SU-DHL-6 (cell line): ENCODE results near the gene CRACR2A.

Experiments
- H2AFZ ChIP-seq: fragments of 200-600 bp; sonication (generic); 2 replicates; pipeline ENCODE4 v1.6.1; 2014; ENCODE audit warnings: low read depth, mild to moderate bottlenecking, moderate library complexity, mixed read lengths, antibody characterized with exemption, low read length; ENCODE audit not compliant: severe bottlenecking
- H3F3A ChIP-seq: fragments of 200-600 bp; shearing (Covaris generic); 2 replicates; pipeline ENCODE4 v1.6.0; 2016; ENCODE audit warnings: antibody characterized with exemption, mild to moderate bottlenecking; ENCODE audit not compliant: insufficient read depth
- H3K27ac ChIP-seq: fragments of 200-600 bp; sonication (generic); 2 replicates; pipeline ENCODE4 v1.5.1; 2016; ENCODE audit warnings: low read depth, mild to moderate bottlenecking, low read length, moderate library complexity, mixed read lengths
- H3K27me3 ChIP-seq: fragments of 200-600 bp; sonication (generic), shearing (Covaris generic); 2 replicates; pipeline ENCODE4 v1.6.0; 2014; ENCODE audit warnings: mild to moderate bottlenecking, low read length
- H3K36me3 ChIP-seq: fragments of 200-600 bp; sonication (generic); 2 replicates; pipeline ENCODE4 v1.6.1; 2014; ENCODE audit warnings: mild to moderate bottlenecking, low read length, mixed read lengths
- H3K4me2 ChIP-seq: fragments of 300-600, 200-600 bp; shearing (Covaris generic), sonication (generic); 2 replicates; pipeline ENCODE4 v1.6.0; 2014; ENCODE audit warnings: low read length, low read depth, mild to moderate bottlenecking; ENCODE audit not compliant: poor library complexity, severe bottlenecking
- H3K4me3 ChIP-seq: fragments of 200-600 bp; sonication (generic); 2 replicates; pipeline ENCODE4 v1.5.1; 2014; ENCODE audit warnings: antibody characterized with exemption, low read length, mild to moderate bottlenecking, mixed read lengths; ENCODE audit not compliant: insufficient read depth, poor library complexity, severe bottlenecking
- H3K79me2 ChIP-seq: fragments of 200-600 bp; sonication (generic); 2 replicates; pipeline ENCODE4 v1.6.1; 2014; ENCODE audit warnings: mild to moderate bottlenecking, low read length, moderate library complexity; ENCODE audit not compliant: insufficient read depth
- H3K9ac ChIP-seq: fragments of 200-600 bp; sonication (generic); 2 replicates; pipeline ENCODE4 v1.7.0; 2014; ENCODE audit warnings: mild to moderate bottlenecking, low read length
- H3K9me2 ChIP-seq: fragments of 200-600 bp; sonication (generic); replicated peaks from 2 replicates; pipeline ENCODE4 v1.6.1; 2014; ENCODE audit warnings: low read length; ENCODE audit not compliant: insufficient read depth
- H3K9me3 ChIP-seq: fragments of 200-600 bp; sonication (generic); 2 replicates; pipeline ENCODE4 v1.6.1; 2014; ENCODE audit warnings: low read length, mixed read lengths; ENCODE audit not compliant: insufficient read depth
- H4K20me1 ChIP-seq: fragments of 200-600 bp; sonication (generic); 2 replicates; pipeline ENCODE4 v1.6.1; 2014; ENCODE audit warnings: low read depth, mild to moderate bottlenecking, antibody characterized with exemption, low read length, moderate library complexity, mixed read lengths
- EZH2phosphoT487 ChIP-seq: fragments of 200-600 bp; sonication (generic), shearing (Covaris generic); conservative IDR thresholded peaks from 2 replicates; pipeline ENCODE4 v1.6.1; 2018; ENCODE audit warnings: mild to moderate bottlenecking, antibody characterized with exemption, low read length, moderate library complexity, mixed read lengths
- TF ChIP-seq, protein P1 (sequence below): fragments of 200-600 bp; sonication (generic); IDR thresholded peaks from one replicate; pipeline ENCODE4 v1.5.1; 2017; ENCODE audit warnings: antibody characterized with exemption, mild to moderate bottlenecking, low read length, moderate library complexity; ENCODE audit not compliant: insufficient read depth, poor library complexity, severe bottlenecking

The CRACR2A gene

DNA sequence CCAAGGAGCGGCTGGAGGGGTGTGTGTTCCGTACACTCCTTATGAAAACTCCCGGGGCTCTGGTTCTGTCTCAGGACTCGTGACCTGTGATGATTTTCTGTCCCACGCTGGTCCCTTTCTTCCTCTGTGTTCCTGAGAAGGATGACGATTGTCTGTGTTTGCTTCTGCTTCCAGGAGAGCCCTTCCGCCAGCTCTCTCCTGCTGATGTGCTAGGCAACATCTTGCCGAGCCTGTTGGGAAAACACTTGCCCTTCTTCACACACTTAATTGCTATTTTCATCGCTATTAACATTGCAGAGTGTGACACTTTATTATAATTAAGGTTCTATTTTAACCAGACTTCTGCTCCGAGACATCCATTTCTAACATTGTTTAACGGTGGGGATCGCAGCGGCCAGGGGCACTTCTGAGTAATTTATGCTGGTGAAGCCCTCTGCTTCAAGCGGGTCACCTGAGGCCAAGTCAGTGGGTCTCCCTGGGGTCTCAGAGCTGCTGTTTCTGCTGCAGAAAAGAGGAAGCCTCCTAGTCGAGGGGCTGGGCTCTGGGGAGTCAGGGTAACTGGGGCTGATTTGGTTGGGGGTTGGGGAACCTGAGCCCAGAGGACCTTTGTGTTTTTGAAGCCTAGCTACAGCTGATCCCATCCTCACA lies 173.3 kb downstream of the CRACR2A start:
- H3K27me3 ChIP-seq = no peaks in the 10 kb centered on the region
- TF ChIP-seq, protein P1, sequence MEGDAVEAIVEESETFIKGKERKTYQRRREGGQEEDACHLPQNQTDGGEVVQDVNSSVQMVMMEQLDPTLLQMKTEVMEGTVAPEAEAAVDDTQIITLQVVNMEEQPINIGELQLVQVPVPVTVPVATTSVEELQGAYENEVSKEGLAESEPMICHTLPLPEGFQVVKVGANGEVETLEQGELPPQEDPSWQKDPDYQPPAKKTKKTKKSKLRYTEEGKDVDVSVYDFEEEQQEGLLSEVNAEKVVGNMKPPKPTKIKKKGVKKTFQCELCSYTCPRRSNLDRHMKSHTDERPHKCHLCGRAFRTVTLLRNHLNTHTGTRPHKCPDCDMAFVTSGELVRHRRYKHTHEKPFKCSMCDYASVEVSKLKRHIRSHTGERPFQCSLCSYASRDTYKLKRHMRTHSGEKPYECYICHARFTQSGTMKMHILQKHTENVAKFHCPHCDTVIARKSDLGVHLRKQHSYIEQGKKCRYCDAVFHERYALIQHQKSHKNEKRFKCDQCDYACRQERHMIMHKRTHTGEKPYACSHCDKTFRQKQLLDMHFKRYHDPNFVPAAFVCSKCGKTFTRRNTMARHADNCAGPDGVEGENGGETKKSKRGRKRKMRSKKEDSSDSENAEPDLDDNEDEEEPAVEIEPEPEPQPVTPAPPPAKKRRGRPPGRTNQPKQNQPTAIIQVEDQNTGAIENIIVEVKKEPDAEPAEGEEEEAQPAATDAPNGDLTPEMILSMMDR = no peak
- TF ChIP-seq EZH2phosphoT487 = no peak
- no peak overlapping the region for H3K27ac ChIP-seq
- H3F3A ChIP-seq = no peaks in the 10 kb centered on the region
- H4K20me1 ChIP-seq = no peaks in the 10 kb centered on the region
- H3K9me3 ChIP-seq = no peaks in the 10 kb centered on the region
- no peak overlapping the region for H3K4me3 ChIP-seq
- no peaks in the 10 kb centered on the region for H3K79me2 ChIP-seq
- H3K9ac ChIP-seq = no peak overlapping the region
- no peaks in the 10 kb centered on the region for H3K9me2 ChIP-seq
- H3K36me3 ChIP-seq = no peaks in the 10 kb centered on the region
- no peak overlapping the region for H2AFZ ChIP-seq
- H3K4me2 ChIP-seq = no peak overlapping the region

GRCh38 chr12:3578557-3578956 lies 174.4 kb downstream of the CRACR2A start:
- no peak overlapping the region for H2AFZ ChIP-seq
- TF ChIP-seq, protein P1 = no peak
- no peak for TF ChIP-seq EZH2phosphoT487
- no peaks in the 10 kb centered on the region for H3K9me3 ChIP-seq
- no peaks in the 10 kb centered on the region for H4K20me1 ChIP-seq
- no peaks in the 10 kb centered on the region for H3K36me3 ChIP-seq
- H3K79me2 ChIP-seq = no peaks in the 10 kb centered on the region
- no peaks in the 10 kb centered on the region for H3K9me2 ChIP-seq
- no peak overlapping the region for H3K27ac ChIP-seq
- no peak overlapping the region for H3K4me3 ChIP-seq
- no peak overlapping the region for H3K4me2 ChIP-seq
- no peaks in the 10 kb centered on the region for H3F3A ChIP-seq
- H3K9ac ChIP-seq = no peak overlapping the region
- no peaks in the 10 kb centered on the region for H3K27me3 ChIP-seq

- no peak for TF ChIP-seq EZH2phosphoT487
- TF ChIP-seq, protein P1 = no peak
- Histone ChIP-seq H4K20me1 (no peaks in the 10 kb centered on the region), H3K36me3 (no peaks in the 10 kb centered on the region), H3K9me2 (no peaks in the 10 kb centered on the region), H3K9ac (no peak overlapping the region), H3F3A (no peaks in the 10 kb centered on the region), H3K4me2 (no peak overlapping the region), H2AFZ (no peak overlapping the region), H3K27ac (no peak overlapping the region), H3K27me3 (no peaks in the 10 kb centered on the region), H3K9me3 (no peaks in the 10 kb centered on the region), H3K4me3 (no peak overlapping the region), H3K79me2 (no peaks in the 10 kb centered on the region)
Observed at GRCh38 chr12:3576891-3577290, 176.0 kb downstream of the CRACR2A start.
